RWPE2 (cell line): Measurements from ENCODE around the gene MAMDC2.
"Not testable (repeated sequence)": the region's sequence is repeated elsewhere in the genome, so short reads cannot be mapped to it uniquely, and the experiment has no call there.

Experiments
- ATAC-seq: fragments of 200-7000 bp; cut with Tn5 transposase; 3 replicates; pipeline ENCODE4 v1.9.1; 2021; ENCODE audit warnings: low read depth
- DNase-seq: peaks from one replicate; pipeline ENCODE4 v3.0.0-alpha.2; 2020; ENCODE audit warnings: low spot score
- H3K27ac ChIP-seq: fragments of 450-650 bp; 2 replicates; pipeline ENCODE4 v1.5.1; 2017; ENCODE audit warnings: mild to moderate bottlenecking; ENCODE audit not compliant: poor library complexity, severe bottlenecking
- H3K27me3 ChIP-seq: fragments of 250-450 bp; sonication (Bioruptor Pico); 2 replicates; pipeline ENCODE4 v1.5.1; 2021; ENCODE audit warnings: mild to moderate bottlenecking, moderate library complexity; ENCODE audit not compliant: insufficient read depth, poor library complexity, severe bottlenecking
- H3K36me3 ChIP-seq: fragments of 250-450 bp; sonication (Bioruptor Pico); 2 replicates; pipeline ENCODE4 v1.5.1; 2020; ENCODE audit warnings: low read depth, mild to moderate bottlenecking, moderate library complexity
- H3K4me1 ChIP-seq: fragments of 250-450 bp; sonication (Bioruptor Pico); 2 replicates; pipeline ENCODE4 v1.5.1; 2021; ENCODE audit warnings: mild to moderate bottlenecking, moderate library complexity; ENCODE audit not compliant: insufficient read depth, poor library complexity, severe bottlenecking
- H3K4me3 ChIP-seq: fragments of 250-450 bp; sonication (Bioruptor Pico); 2 replicates; pipeline ENCODE4 v1.5.1; 2021; ENCODE audit warnings: mild to moderate bottlenecking, moderate library complexity; ENCODE audit not compliant: severe bottlenecking
- H3K9me3 ChIP-seq: fragments of 250-450 bp; sonication (Bioruptor Pico); 2 replicates; pipeline ENCODE4 v1.5.1; 2021; ENCODE audit warnings: mild to moderate bottlenecking, moderate library complexity; ENCODE audit not compliant: severe bottlenecking
- TF ChIP-seq, protein P1 (sequence below): fragments of 450-650 bp; IDR thresholded peaks from one replicate; pipeline ENCODE4 v1.5.1; 2017; ENCODE audit warnings: mild to moderate bottlenecking, moderate library complexity; ENCODE audit not compliant: poor library complexity, severe bottlenecking

Gene MAMDC2

DNA sequence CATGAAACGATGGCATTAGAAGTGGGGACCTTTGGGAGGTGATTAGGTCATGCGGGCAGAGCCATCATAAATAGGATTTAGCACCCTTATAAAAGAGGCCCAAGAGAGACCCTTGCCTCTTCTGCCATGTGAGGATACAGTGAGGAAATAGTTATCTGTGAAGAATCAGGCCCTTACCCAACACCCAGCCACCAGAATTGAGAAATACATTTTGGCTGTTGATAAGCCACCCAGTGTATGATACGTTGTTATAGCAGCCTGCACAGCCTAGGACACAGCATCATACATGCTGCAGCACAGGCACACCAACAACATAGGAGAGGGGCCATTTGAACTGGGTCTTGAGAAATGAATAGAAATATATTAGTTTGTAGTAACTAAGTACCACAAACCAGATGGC is 8.0 kb upstream of the MAMDC2 start:
- Histone ChIP-seq H3K4me1 (peaks cover 12% of the 10 kb centered on the region), H3K4me3 (no peak overlapping the region), H3K27ac (no peak overlapping the region), H3K36me3 (no peaks in the 10 kb centered on the region), H3K9me3 (no peaks in the 10 kb centered on the region), H3K27me3 (peaks cover 3% of the 10 kb centered on the region)
- TF ChIP-seq, protein P1, sequence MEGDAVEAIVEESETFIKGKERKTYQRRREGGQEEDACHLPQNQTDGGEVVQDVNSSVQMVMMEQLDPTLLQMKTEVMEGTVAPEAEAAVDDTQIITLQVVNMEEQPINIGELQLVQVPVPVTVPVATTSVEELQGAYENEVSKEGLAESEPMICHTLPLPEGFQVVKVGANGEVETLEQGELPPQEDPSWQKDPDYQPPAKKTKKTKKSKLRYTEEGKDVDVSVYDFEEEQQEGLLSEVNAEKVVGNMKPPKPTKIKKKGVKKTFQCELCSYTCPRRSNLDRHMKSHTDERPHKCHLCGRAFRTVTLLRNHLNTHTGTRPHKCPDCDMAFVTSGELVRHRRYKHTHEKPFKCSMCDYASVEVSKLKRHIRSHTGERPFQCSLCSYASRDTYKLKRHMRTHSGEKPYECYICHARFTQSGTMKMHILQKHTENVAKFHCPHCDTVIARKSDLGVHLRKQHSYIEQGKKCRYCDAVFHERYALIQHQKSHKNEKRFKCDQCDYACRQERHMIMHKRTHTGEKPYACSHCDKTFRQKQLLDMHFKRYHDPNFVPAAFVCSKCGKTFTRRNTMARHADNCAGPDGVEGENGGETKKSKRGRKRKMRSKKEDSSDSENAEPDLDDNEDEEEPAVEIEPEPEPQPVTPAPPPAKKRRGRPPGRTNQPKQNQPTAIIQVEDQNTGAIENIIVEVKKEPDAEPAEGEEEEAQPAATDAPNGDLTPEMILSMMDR = no peak
- no peak for DNase-seq
- no peak for ATAC-seq

GRCh38 chr9:70036641-70037040 is 7.0 kb upstream of the MAMDC2 start:
- DNase-seq (no peak), ATAC-seq (no peak)
- no peaks in the 10 kb centered on the region for H3K9me3 ChIP-seq
- H3K27me3 ChIP-seq = peaks cover 3% of the 10 kb centered on the region
- no peak overlapping the region for H3K4me3 ChIP-seq
- no peaks in the 10 kb centered on the region for H3K36me3 ChIP-seq
- TF ChIP-seq, protein P1 = no peak
- H3K27ac ChIP-seq = no peak overlapping the region
- H3K4me1 ChIP-seq = peaks cover 2% of the 10 kb centered on the region

GRCh38 chr9:70038171-70038621 is 5.5 kb upstream of the MAMDC2 start:
- not testable (repeated sequence) for H3K9me3 ChIP-seq, H3K27me3 ChIP-seq, ATAC-seq, H3K36me3 ChIP-seq, H3K4me3 ChIP-seq, DNase-seq, H3K27ac ChIP-seq, H3K4me1 ChIP-seq

GRCh38 chr9:70040376-70040903 is 3.2 kb upstream of the MAMDC2 start:
- no peaks in the 10 kb centered on the region for H3K27me3 ChIP-seq
- no peaks in the 10 kb centered on the region for H3K9me3 ChIP-seq
- TF ChIP-seq, protein P1 = no peak
- no peak for DNase-seq
- H3K4me1 ChIP-seq = peaks cover 13% of the 10 kb centered on the region
- no peak overlapping the region for H3K27ac ChIP-seq
- H3K4me3 ChIP-seq = no peak overlapping the region
- ATAC-seq = no peak
- H3K36me3 ChIP-seq = no peaks in the 10 kb centered on the region

DNA sequence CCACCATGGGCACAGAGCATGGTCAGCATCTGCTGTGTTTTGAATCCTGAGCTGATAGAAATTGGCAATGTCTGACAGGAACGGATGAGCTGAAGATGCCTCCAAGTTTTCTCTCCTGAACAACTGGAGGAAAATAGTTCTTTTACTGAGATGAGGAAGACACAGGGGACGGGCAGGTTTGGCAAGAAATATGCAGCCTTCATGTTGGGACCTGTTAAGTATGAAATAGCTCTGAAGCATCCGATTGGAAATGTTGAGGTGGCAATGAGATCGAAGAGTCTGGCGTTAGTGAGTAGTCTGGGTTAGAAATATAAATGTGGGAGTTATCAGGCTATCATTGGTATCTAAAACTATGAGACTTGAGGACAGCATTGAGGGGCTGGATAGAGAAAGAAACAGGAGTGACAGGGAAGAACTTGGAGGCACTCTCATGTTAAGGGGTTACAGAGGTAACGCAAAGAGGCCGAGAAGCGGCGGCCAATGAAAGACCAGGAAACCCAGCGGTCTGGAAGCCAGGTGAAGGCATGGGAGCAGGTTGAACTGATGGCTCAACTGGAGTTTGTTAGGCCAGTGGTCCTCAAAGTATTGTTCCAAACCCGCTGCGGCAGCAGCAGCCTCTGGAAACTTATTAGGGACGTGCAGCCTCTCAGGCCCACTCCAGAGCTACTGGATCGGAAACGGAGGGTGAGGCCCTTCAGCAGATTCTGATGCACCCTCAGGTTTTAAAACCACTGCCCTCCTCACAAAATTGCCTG is 1.0 kb upstream of the MAMDC2 start:
- DNase-seq = no peak
- H3K27me3 ChIP-seq = no peaks in the 10 kb centered on the region
- H3K4me3 ChIP-seq = no peak overlapping the region
- no peak for ATAC-seq
- no peak overlapping the region for H3K27ac ChIP-seq
- TF ChIP-seq, protein P1 = no peak
- no peaks in the 10 kb centered on the region for H3K36me3 ChIP-seq
- H3K4me1 ChIP-seq = peaks cover 35% of the 10 kb centered on the region
- no peaks in the 10 kb centered on the region for H3K9me3 ChIP-seq
